GM12878 (cell line): ENCODE measurements around the gene TMEM151A. TPM values are rescaled to one million over a fixed set of nuclear protein-coding genes. Genes with fewer than 3 reads are reported as not detected.

Source experiments
- ASH2L ChIP-seq: fragments of 300-600, 200-600 bp; sonication (generic); IDR thresholded peaks from 2 replicates; pipeline ENCODE4 v1.6.1; 2017; ENCODE audit warnings: low read depth, mild to moderate bottlenecking, borderline replicate concordance
- CBFB ChIP-seq: IDR thresholded peaks from 2 replicates; pipeline ENCODE4 v1.6.1; 2016; ENCODE audit warnings: antibody characterized with exemption, low read depth
- CEBPZ ChIP-seq: fragments of 150-350 bp; IDR thresholded peaks from 2 replicates; pipeline ENCODE4 v1.6.1; 2016; ENCODE audit warnings: low read depth, low read length
- GABPA ChIP-seq: IDR thresholded peaks from 2 replicates; pipeline ENCODE4 v1.6.1; 2014; ENCODE audit warnings: antibody characterized with exemption, low read depth, mild to moderate bottlenecking, inconsistent platforms
- IRF5 ChIP-seq: fragments of 450-650 bp; IDR thresholded peaks from 2 replicates; pipeline ENCODE4 v1.6.1; 2017; ENCODE audit warnings: borderline replicate concordance
- JUND ChIP-seq: IDR thresholded peaks from 2 replicates; pipeline ENCODE4 v1.6.1; 2012; ENCODE audit warnings: low read depth, mild to moderate bottlenecking, low read length, improper control_type of control experiment, moderate library complexity
- LARP7 ChIP-seq: fragments of 450-650 bp; IDR thresholded peaks from 2 replicates; pipeline ENCODE4 v1.6.1; 2017; ENCODE audit warnings: mild to moderate bottlenecking
- MEF2A ChIP-seq: IDR thresholded peaks from 2 replicates; pipeline ENCODE4 v1.6.1; 2011; ENCODE audit warnings: low read depth, mild to moderate bottlenecking, low read length, moderate library complexity; ENCODE audit not compliant: insufficient read depth
- MEF2B ChIP-seq: fragments of 450-650 bp; IDR thresholded peaks from 2 replicates; pipeline ENCODE4 v1.6.1; 2018; ENCODE audit warnings: mild to moderate bottlenecking, moderate library complexity; ENCODE audit not compliant: partially characterized antibody, poor library complexity, severe bottlenecking
- MXI1 ChIP-seq: fragments of 150-350 bp; IDR thresholded peaks from 2 replicates; pipeline ENCODE4 v1.6.1; 2011; ENCODE audit warnings: low read depth, mild to moderate bottlenecking, inconsistent platforms, low read length, improper control_type of control experiment
- NFIC ChIP-seq: IDR thresholded peaks from 2 replicates; pipeline ENCODE4 v1.6.1; 2012; ENCODE audit warnings: low read depth, mild to moderate bottlenecking, inconsistent platforms, low read length, moderate library complexity
- NRF1 ChIP-seq: conservative IDR thresholded peaks from 2 replicates; pipeline ENCODE4 v1.6.1; 2011; ENCODE audit warnings: mild to moderate bottlenecking, low read depth, low read length, improper control_type of control experiment
- POLR2A ChIP-seq: IDR thresholded peaks from 2 replicates; pipeline ENCODE4 v1.6.1; 2011; ENCODE audit warnings: low read depth, mild to moderate bottlenecking, low read length
- POLR2AphosphoS2 ChIP-seq: IDR thresholded peaks from 2 replicates; pipeline ENCODE4 v1.6.1; 2011; ENCODE audit warnings: low read depth, mild to moderate bottlenecking, low read length, improper control_type of control experiment, moderate library complexity
- RAD51 ChIP-seq: fragments of 450-650 bp; IDR thresholded peaks from 2 replicates; pipeline ENCODE4 v1.6.1; 2016; ENCODE audit warnings: moderate library complexity, mild to moderate bottlenecking, inconsistent platforms
- SRF ChIP-seq, 2 experiments: IDR thresholded peaks; 2 replicates each; pipeline ENCODE4 v1.6.1; 2011; ENCODE audit warnings: low read depth in 2 of 2, low read length in 2 of 2, mild to moderate bottlenecking in 1 of 2, moderate library complexity in 1 of 2
- STAT3 ChIP-seq: IDR thresholded peaks from 2 replicates; pipeline ENCODE4 v1.6.1; 2011; ENCODE audit warnings: low read depth, low read length, improper control_type of control experiment
- TARDBP ChIP-seq: IDR thresholded peaks from 2 replicates; pipeline ENCODE4 v1.6.1; 2016; ENCODE audit warnings: borderline replicate concordance
- TBL1XR1 ChIP-seq: IDR thresholded peaks from 2 replicates; pipeline ENCODE4 v1.6.1; 2012; ENCODE audit warnings: low read depth, low read length, improper control_type of control experiment
- YY1 ChIP-seq: IDR thresholded peaks from 2 replicates; pipeline ENCODE4 v1.6.1; 2011; ENCODE audit warnings: low read depth, mild to moderate bottlenecking, low read length
- ZNF217 ChIP-seq: fragments of 450-650 bp; IDR thresholded peaks from 2 replicates; pipeline ENCODE4 v1.6.1; 2017; ENCODE audit warnings: antibody characterized with exemption, mild to moderate bottlenecking
- ZNF622 ChIP-seq: fragments of 450-650 bp; IDR thresholded peaks from 2 replicates; pipeline ENCODE4 v1.6.1; 2017; ENCODE audit warnings: mild to moderate bottlenecking, inconsistent platforms
- ZNF687 ChIP-seq: fragments of 450-650 bp; IDR thresholded peaks from 2 replicates; pipeline ENCODE4 v1.6.1; 2017; ENCODE audit warnings: mild to moderate bottlenecking, moderate library complexity
- ZZZ3 ChIP-seq: IDR thresholded peaks from 2 replicates; pipeline ENCODE4 v1.6.1; 2011; ENCODE audit warnings: low read depth; ENCODE audit not compliant: control insufficient read depth, insufficient read length
- polyA plus RNA-seq, 11 experiments: library from polyadenylated mRNA; depleted of rRNA in 4 of 11; unstranded in 6 of 11; stranded (reverse) in 5 of 11; fragments of >200 nt; fragmentation: Nextera tagmentation in 4 of 11; fragmentation: Illumina TruSeq in 1 of 11; extraction: Ambion mirVana in 4 of 11; extraction: Trizol in 1 of 11; gene quantifications; 1 replicate in 1 of 11; 2 replicates in 10 of 11; pipeline versions ENCODE4 v1.2.1 to v1.2.3, GENCODE V29; 2011 to 2016; ENCODE audit warnings: inconsistent platforms in 2 of 11, missing spikeins in 2 of 11, low read depth in 1 of 11
- total RNA-seq, 4 experiments: library from RNA; depleted of rRNA in 3 of 4; stranded (reverse); fragments of >200 nt in 3 of 4; fragmentation: Illumina TruSeq in 1 of 4; extraction: Trizol in 1 of 4; gene quantifications; 2 replicates each; pipeline versions ENCODE4 v1.2.1 to v1.2.3, GENCODE V29; 2013 to 2021

TMEM151A gene
- total and polyA plus RNA-seq, 10 of the 15 experiments (the other 5 are each of a cell fraction or from before 2014, with no cell fraction given) = not detected

- no peak for TF ChIP-seq NFIC
- TF ChIP-seq ZNF622 = no peak
- peak; percentile 79 for TF ChIP-seq LARP7
- TF ChIP-seq YY1 = peak; percentile 82
- no peak for TF ChIP-seq POLR2A
- no peak for TF ChIP-seq CEBPZ
- no peak for TF ChIP-seq JUND
- no peak for TF ChIP-seq POLR2AphosphoS2
- TF ChIP-seq SRF (IDR thresholded peaks at IDR 0.05; ENCODE audit: low read depth in 2 of 2, low read length in 2 of 2) = no peak
- TF ChIP-seq ASH2L = no peak
- TF ChIP-seq ZZZ3 = no peak
- TF ChIP-seq GABPA = no peak
- TF ChIP-seq NRF1 = no peak
- no peak for TF ChIP-seq ZNF217
- TF ChIP-seq STAT3 = no peak
- peak; percentile 53; the same call in 1 of the 2 replicates for TF ChIP-seq RAD51
- no peak for TF ChIP-seq CBFB
- TF ChIP-seq TBL1XR1 = no peak
- TF ChIP-seq ZNF687 = no peak
- TF ChIP-seq TARDBP = no peak
- no peak for TF ChIP-seq MEF2A
- peak; percentile 78 for TF ChIP-seq MXI1
- peak; percentile 90 for TF ChIP-seq MEF2B
- TF ChIP-seq IRF5 = no peak
These were observed 36.8 kb downstream of the TMEM151A start (continued) for GRCh38 chr11:66328302-66329144.
